GM23338 (cell line): ENCODE results near the gene WNT11. TPM values are rescaled to one million over a fixed set of nuclear protein-coding genes. Genes with fewer than 3 reads are reported as not detected.
A peak's percentile ranks its signal among the peaks of the same experiment; 100 is the strongest.

ENCODE experiments used
- ATAC-seq: fragments of 200-7000 bp; cut with Tn5 transposase; 3 replicates; pipeline ENCODE4 v1.9.1; 2020
- DNase-seq: peaks from one replicate; pipeline ENCODE4 v3.0.0-alpha.2; 2015; ENCODE audit warnings: low spot score
- H2AFZ ChIP-seq: fragments of 200-600 bp; sonication (generic); 2 replicates; pipeline ENCODE4 v1.8.0; 2016; ENCODE audit warnings: antibody characterized with exemption, mild to moderate bottlenecking, moderate library complexity
- H3F3A ChIP-seq: fragments of 200-600 bp; sonication (generic); replicated peaks from 2 replicates; pipeline ENCODE4 v1.8.0; 2017; ENCODE audit warnings: antibody characterized with exemption, mixed run types, low read depth
- H3K27ac ChIP-seq: fragments of 200-600 bp; sonication (generic); 2 replicates; pipeline ENCODE4 v1.6.1; 2016; ENCODE audit warnings: low read depth
- H3K27me3 ChIP-seq: fragments of 200-600 bp; sonication (generic); 2 replicates; pipeline ENCODE4 v1.8.0; 2016; ENCODE audit warnings: mild to moderate bottlenecking, mixed run types, moderate library complexity; ENCODE audit not compliant: insufficient read depth
- H3K36me3 ChIP-seq: fragments of 200-600 bp; sonication (generic); 2 replicates; pipeline ENCODE4 v1.8.0; 2016; ENCODE audit warnings: mild to moderate bottlenecking; ENCODE audit not compliant: insufficient read depth
- H3K4me1 ChIP-seq: fragments of 200-600 bp; sonication (generic); 2 replicates; pipeline ENCODE4 v1.8.0; 2016; ENCODE audit warnings: mild to moderate bottlenecking, moderate library complexity; ENCODE audit not compliant: insufficient read depth
- H3K4me2 ChIP-seq: fragments of 200-600 bp; sonication (generic); 2 replicates; pipeline ENCODE4 v1.7.1; 2017; ENCODE audit warnings: mixed run types
- H3K4me3 ChIP-seq: fragments of 200-600 bp; sonication (generic); 2 replicates; pipeline ENCODE4 v1.6.1; 2016; ENCODE audit warnings: mixed run types
- H3K79me2 ChIP-seq: fragments of 200-600 bp; sonication (generic); replicated peaks from 2 replicates; pipeline ENCODE4 v1.8.0; 2017; ENCODE audit warnings: mild to moderate bottlenecking; ENCODE audit not compliant: insufficient read depth
- H3K9me2 ChIP-seq: fragments of 200-600 bp; sonication (generic); 2 replicates; pipeline ENCODE4 v1.8.0; 2017; ENCODE audit not compliant: insufficient read depth
- H4K20me1 ChIP-seq: fragments of 200-600 bp; sonication (generic); replicated peaks from 2 replicates; pipeline ENCODE4 v1.8.0; 2017; ENCODE audit warnings: mild to moderate bottlenecking; ENCODE audit not compliant: insufficient read depth
- H3K27ac Mint-ChIP-seq: 2 replicates; pipeline ENCODE4 v1.8.0; 2020; ENCODE audit warnings: inconsistent platforms, mild to moderate bottlenecking, moderate library complexity, mixed read lengths
- H3K27me3 Mint-ChIP-seq: 3 replicates; pipeline ENCODE4 v1.8.0; 2022; ENCODE audit warnings: low read depth, mild to moderate bottlenecking, moderate library complexity, mixed read lengths, inconsistent platforms; ENCODE audit not compliant: insufficient read depth, poor library complexity
- H3K36me3 Mint-ChIP-seq: 3 replicates; pipeline ENCODE4 v1.8.0; 2021; ENCODE audit warnings: low read depth, mild to moderate bottlenecking, inconsistent platforms, moderate library complexity, mixed read lengths
- H3K4me1 Mint-ChIP-seq: 3 replicates; pipeline ENCODE4 v1.8.0; 2020; ENCODE audit warnings: mild to moderate bottlenecking, inconsistent platforms, mixed read lengths
- H3K4me3 Mint-ChIP-seq: 3 replicates; pipeline ENCODE4 v1.8.0; 2021; ENCODE audit warnings: moderate library complexity, mild to moderate bottlenecking, inconsistent platforms, mixed read lengths
- H3K9me3 Mint-ChIP-seq: 3 replicates; pipeline ENCODE4 v1.8.0; 2020; ENCODE audit warnings: moderate library complexity, mild to moderate bottlenecking, inconsistent platforms, mixed read lengths
- CREB1 ChIP-seq: fragments of 250-450 bp; sonication (Bioruptor Pico); IDR thresholded peaks from 2 replicates; pipeline ENCODE4 v1.5.0; 2020; ENCODE audit warnings: low read depth, mild to moderate bottlenecking, moderate library complexity
- EZH2 ChIP-seq: fragments of 200-600 bp; sonication (generic); IDR thresholded peaks from one replicate; pipeline ENCODE4 v1.8.0; 2017; ENCODE audit warnings: antibody characterized with exemption, mild to moderate bottlenecking, low read depth; ENCODE audit not compliant: unreplicated experiment
- EZH2phosphoT487 ChIP-seq: fragments of 200-600 bp; sonication (generic); IDR thresholded peaks from one replicate; pipeline ENCODE4 v1.8.1; 2018; ENCODE audit warnings: antibody characterized with exemption; ENCODE audit not compliant: unreplicated experiment
- JUNB ChIP-seq: IDR thresholded peaks from one replicate; pipeline ENCODE4 v1.6.1; 2016; ENCODE audit warnings: antibody characterized with exemption; ENCODE audit not compliant: unreplicated experiment
- NANOG ChIP-seq: IDR thresholded peaks from 2 replicates; pipeline ENCODE4 v1.6.1; 2016; ENCODE audit warnings: antibody characterized with exemption, borderline replicate concordance
- POLR2AphosphoS5 ChIP-seq: IDR thresholded peaks from 2 replicates; pipeline ENCODE4 v1.6.1; 2016; ENCODE audit warnings: antibody characterized with exemption, low read depth
- STAT1 ChIP-seq: IDR thresholded peaks from one replicate; pipeline ENCODE4 v1.6.1; 2016; ENCODE audit warnings: antibody characterized with exemption; ENCODE audit not compliant: unreplicated experiment
- long read RNA-seq: library from polyadenylated mRNA; unstranded; transcript quantifications from one replicate; pipeline ENCODE4 v2.0.0, GENCODE V29; 2020; ENCODE audit not compliant: unreplicated experiment
- polyA plus RNA-seq: library from polyadenylated mRNA; unstranded; fragments of >200 nt; fragmentation: Nextera tagmentation; extraction: Ambion mirVana; gene quantifications from 2 replicates; pipeline ENCODE4 v1.2.1, GENCODE V29; 2016
- total RNA-seq: library from RNA; depleted of rRNA; stranded (reverse); fragments of >200 nt; shearing (Covaris generic); gene quantifications from 2 replicates; pipeline ENCODE4 v1.2.3, GENCODE V29; 2014; rRNA removed
- TF ChIP-seq, protein P1 (sequence below), 2 experiments: fragments of 200-600 bp in 1 of 2; sonication (generic) in 1 of 2; conservative IDR thresholded peaks; 2 replicates each; pipeline versions ENCODE4 v1.5.1 to v1.6.1; 2016 to 2017; ENCODE audit warnings: antibody characterized with exemption in 2 of 2, low read depth in 2 of 2, mild to moderate bottlenecking in 2 of 2, moderate library complexity in 1 of 2
- TF ChIP-seq, protein P2 (sequence below): IDR thresholded peaks from one replicate; pipeline ENCODE4 v1.6.1; 2018; ENCODE audit warnings: antibody characterized with exemption; ENCODE audit not compliant: unreplicated experiment
- TF ChIP-seq, protein P3 (sequence below): IDR thresholded peaks from 2 replicates; pipeline ENCODE4 v1.6.1; 2016; ENCODE audit warnings: antibody characterized with exemption

The WNT11 gene
- total RNA-seq (0.56 and 3.0 TPM in 2 replicates), polyA plus RNA-seq (0.44 TPM in 1 of 2 replicates, not detected in the other)
- long read RNA-seq, result 0 reads

DNA sequence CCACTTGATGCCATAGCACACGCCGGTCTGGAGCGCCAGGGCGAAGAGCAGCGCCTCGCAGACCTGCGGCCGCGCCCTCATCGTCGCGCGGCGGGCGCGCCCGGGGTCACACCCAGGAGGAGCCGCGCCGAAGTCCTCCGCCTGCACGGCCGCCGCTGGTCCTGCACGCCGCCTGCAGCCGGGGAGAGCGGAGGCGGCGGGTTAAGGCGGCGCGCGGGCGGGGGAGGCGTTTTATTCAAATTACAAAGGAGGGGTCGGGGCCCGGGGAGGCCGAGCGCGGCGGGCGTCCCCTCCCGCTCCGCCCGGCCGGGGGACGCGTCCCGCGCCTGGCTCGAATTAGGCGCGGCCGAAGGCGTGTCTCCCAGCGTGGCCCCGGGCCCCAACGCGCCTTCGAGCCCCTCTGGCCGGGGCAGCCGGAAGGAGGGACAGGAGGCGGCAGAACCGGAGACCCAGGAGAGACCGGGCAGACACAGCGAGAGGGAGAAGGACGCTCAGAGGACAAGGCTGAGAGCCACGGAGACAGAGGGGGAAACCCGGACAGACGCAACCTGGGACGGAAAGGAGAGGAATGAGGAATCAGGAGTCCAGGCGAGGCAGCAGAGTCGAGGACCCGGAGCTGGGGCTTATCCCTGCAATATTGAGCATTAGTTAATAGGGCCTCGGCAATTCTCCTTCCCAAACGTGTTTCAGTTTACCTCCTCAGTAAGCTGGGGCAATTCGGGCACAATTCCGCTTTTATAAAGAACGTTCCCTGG lies at the start of gene WNT11:
Gene WNT11, minus strand, starts transcription at position 176 of the 755 bp plus-strand sequence. Its CDS starts 95 bp downstream, at position 81.
- Histone ChIP-seq H3K4me1 (peaks cover 18% of the 10 kb centered on the region; the same call in 1 of the 2 replicates), H4K20me1 (0 out of 2 replicates have a peak, but pooled peaks cover 2% of the 10 kb centered on the region), H3K4me3 (peak within 1 kb of the TSS; percentile 72), H3K27ac (no peak within 1 kb of the TSS), H2AFZ (peak within 1 kb of the TSS; percentile 91), H3K9me2 (no peaks in the 10 kb centered on the region), H3F3A (no peaks in the 10 kb centered on the region), H3K79me2 (no peaks in the 10 kb centered on the region), H3K27me3 (peaks cover 84% of the 10 kb centered on the region), H3K4me2 (peak within 1 kb of the TSS; percentile 96), H3K36me3 (no peaks in the 10 kb centered on the region)
- TF ChIP-seq, protein P1, sequence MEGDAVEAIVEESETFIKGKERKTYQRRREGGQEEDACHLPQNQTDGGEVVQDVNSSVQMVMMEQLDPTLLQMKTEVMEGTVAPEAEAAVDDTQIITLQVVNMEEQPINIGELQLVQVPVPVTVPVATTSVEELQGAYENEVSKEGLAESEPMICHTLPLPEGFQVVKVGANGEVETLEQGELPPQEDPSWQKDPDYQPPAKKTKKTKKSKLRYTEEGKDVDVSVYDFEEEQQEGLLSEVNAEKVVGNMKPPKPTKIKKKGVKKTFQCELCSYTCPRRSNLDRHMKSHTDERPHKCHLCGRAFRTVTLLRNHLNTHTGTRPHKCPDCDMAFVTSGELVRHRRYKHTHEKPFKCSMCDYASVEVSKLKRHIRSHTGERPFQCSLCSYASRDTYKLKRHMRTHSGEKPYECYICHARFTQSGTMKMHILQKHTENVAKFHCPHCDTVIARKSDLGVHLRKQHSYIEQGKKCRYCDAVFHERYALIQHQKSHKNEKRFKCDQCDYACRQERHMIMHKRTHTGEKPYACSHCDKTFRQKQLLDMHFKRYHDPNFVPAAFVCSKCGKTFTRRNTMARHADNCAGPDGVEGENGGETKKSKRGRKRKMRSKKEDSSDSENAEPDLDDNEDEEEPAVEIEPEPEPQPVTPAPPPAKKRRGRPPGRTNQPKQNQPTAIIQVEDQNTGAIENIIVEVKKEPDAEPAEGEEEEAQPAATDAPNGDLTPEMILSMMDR (conservative IDR thresholded peaks at IDR 0.05; ENCODE audit: low read depth in 2 of 2), result no peak
- peak; percentile 85 for TF ChIP-seq EZH2
- Mint-ChIP-seq H3K27ac (no peak within 1 kb of the TSS), H3K27me3 (peaks cover 74% of the 10 kb centered on the region), H3K9me3 (no peaks in the 10 kb centered on the region; the same call in 2 of the 3 replicates), H3K36me3 (no peaks in the 10 kb centered on the region), H3K4me3 (peak within 1 kb of the TSS; percentile 75), H3K4me1 (peaks cover 13% of the 10 kb centered on the region; the same call in 2 of the 3 replicates)
- peak; percentile 28 for ATAC-seq
- peak; percentile 78 for DNase-seq

DNA sequence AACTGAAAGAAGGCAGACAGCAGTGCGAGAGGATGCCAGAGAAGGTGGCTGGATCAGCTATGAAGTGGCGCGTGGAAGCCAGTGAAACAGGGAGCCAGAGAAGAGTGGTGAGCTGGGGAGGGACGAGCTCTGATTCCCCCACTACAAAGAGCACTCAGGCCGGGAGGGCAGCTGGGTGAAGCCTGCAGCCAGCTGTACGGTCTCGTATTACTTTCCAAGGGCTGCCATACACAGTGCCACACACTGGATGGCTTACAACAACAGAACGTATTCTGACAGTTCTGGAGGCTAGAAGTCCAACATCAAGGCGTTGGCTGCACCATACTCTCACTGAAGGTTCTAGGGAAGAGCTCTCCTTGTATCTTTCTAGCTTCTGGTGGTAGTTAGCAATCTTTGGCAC lies 47.1 kb upstream of the WNT11 start:
- Histone ChIP-seq H3K4me3 (no peak overlapping the region), H3K27ac (no peak overlapping the region), H3K4me2 (no peak overlapping the region), H4K20me1 (no peaks in the 10 kb centered on the region), H2AFZ (no peak overlapping the region), H3K27me3 (no peaks in the 10 kb centered on the region), H3F3A (no peaks in the 10 kb centered on the region), H3K79me2 (no peaks in the 10 kb centered on the region), H3K9me2 (no peaks in the 10 kb centered on the region), H3K4me1 (no peaks in the 10 kb centered on the region), H3K36me3 (no peaks in the 10 kb centered on the region)
- ATAC-seq, result no peak
- H3K36me3 Mint-ChIP-seq, result peaks cover 3% of the 10 kb centered on the region; the same call in 1 of the 3 replicates
- H3K9me3 Mint-ChIP-seq, result peaks cover 27% of the 10 kb centered on the region
- peaks cover 7% of the 10 kb centered on the region for H3K27me3 Mint-ChIP-seq
- no peak overlapping the region for H3K27ac Mint-ChIP-seq
- DNase-seq, result no peak
- H3K4me3 Mint-ChIP-seq, result no peak overlapping the region
- peaks cover 7% of the 10 kb centered on the region; the same call in 2 of the 3 replicates for H3K4me1 Mint-ChIP-seq
- TF ChIP-seq, protein P2, sequence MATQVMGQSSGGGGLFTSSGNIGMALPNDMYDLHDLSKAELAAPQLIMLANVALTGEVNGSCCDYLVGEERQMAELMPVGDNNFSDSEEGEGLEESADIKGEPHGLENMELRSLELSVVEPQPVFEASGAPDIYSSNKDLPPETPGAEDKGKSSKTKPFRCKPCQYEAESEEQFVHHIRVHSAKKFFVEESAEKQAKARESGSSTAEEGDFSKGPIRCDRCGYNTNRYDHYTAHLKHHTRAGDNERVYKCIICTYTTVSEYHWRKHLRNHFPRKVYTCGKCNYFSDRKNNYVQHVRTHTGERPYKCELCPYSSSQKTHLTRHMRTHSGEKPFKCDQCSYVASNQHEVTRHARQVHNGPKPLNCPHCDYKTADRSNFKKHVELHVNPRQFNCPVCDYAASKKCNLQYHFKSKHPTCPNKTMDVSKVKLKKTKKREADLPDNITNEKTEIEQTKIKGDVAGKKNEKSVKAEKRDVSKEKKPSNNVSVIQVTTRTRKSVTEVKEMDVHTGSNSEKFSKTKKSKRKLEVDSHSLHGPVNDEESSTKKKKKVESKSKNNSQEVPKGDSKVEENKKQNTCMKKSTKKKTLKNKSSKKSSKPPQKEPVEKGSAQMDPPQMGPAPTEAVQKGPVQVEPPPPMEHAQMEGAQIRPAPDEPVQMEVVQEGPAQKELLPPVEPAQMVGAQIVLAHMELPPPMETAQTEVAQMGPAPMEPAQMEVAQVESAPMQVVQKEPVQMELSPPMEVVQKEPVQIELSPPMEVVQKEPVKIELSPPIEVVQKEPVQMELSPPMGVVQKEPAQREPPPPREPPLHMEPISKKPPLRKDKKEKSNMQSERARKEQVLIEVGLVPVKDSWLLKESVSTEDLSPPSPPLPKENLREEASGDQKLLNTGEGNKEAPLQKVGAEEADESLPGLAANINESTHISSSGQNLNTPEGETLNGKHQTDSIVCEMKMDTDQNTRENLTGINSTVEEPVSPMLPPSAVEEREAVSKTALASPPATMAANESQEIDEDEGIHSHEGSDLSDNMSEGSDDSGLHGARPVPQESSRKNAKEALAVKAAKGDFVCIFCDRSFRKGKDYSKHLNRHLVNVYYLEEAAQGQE, result no peak
- TF ChIP-seq CREB1 (no peak), EZH2phosphoT487 (no peak), STAT1 (no peak), JUNB (no peak), POLR2AphosphoS5 (no peak), NANOG (no peak)
- TF ChIP-seq, protein P1 (conservative IDR thresholded peaks at IDR 0.05; ENCODE audit: low read depth in 2 of 2), result no peak
- TF ChIP-seq, protein P3, sequence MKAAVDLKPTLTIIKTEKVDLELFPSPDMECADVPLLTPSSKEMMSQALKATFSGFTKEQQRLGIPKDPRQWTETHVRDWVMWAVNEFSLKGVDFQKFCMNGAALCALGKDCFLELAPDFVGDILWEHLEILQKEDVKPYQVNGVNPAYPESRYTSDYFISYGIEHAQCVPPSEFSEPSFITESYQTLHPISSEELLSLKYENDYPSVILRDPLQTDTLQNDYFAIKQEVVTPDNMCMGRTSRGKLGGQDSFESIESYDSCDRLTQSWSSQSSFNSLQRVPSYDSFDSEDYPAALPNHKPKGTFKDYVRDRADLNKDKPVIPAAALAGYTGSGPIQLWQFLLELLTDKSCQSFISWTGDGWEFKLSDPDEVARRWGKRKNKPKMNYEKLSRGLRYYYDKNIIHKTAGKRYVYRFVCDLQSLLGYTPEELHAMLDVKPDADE, result no peak
